ENCODE results near the gene PCP4.

Gene PCP4

GRCh38 chr21:39952265-39952664, 85.0 kb downstream of the PCP4 start:
- no peak overlapping the region for H3K27ac Mint-ChIP-seq
- H3K27me3 Mint-ChIP-seq: peaks cover 0 to 8% of the 10 kb centered on the region in 2 donors
- DNase-seq: no peak
- ATAC-seq (replicated peaks): no peak
- H3K36me3 Mint-ChIP-seq (ENCODE audit: insufficient read depth): peaks cover 2% of the 10 kb centered on the region
- no peak overlapping the region for H3K4me3 Mint-ChIP-seq
- peaks cover 6 to 15% of the 10 kb centered on the region in 2 donors for H3K9me3 Mint-ChIP-seq
- no peaks in the 10 kb centered on the region for H3K4me1 Mint-ChIP-seq (ENCODE audit: low read depth in 2 of 2)

- Mint-ChIP-seq H3K27ac (no peak overlapping the region), H3K9me3 (peaks cover 4 to 15% of the 10 kb centered on the region in 2 donors), H3K4me3 (no peak overlapping the region), H3K36me3 (ENCODE audit: insufficient read depth) (peaks cover 2% of the 10 kb centered on the region), H3K4me1 (ENCODE audit: low read depth in 2 of 2) (no peaks in the 10 kb centered on the region), H3K27me3 (peaks cover 0 to 8% of the 10 kb centered on the region in 2 donors)
- no peak for DNase-seq
- no peak for ATAC-seq (replicated peaks)
Observed at GRCh38 chr21:39954570-39954969, 87.3 kb downstream of the PCP4 start.

GRCh38 chr21:39955326-39955725, 88.1 kb downstream of the PCP4 start:
- Mint-ChIP-seq H3K4me3 (no peak overlapping the region), H3K27ac (no peak overlapping the region), H3K36me3 (ENCODE audit: insufficient read depth) (peaks cover 2% of the 10 kb centered on the region), H3K4me1 (ENCODE audit: low read depth in 2 of 2) (no peaks in the 10 kb centered on the region), H3K9me3 (peaks cover 9 to 22% of the 10 kb centered on the region in 2 donors), H3K27me3 (peaks cover 0 to 8% of the 10 kb centered on the region in 2 donors)
- DNase-seq (no peak), ATAC-seq (replicated peaks) (no peak)

- peaks cover 2% of the 10 kb centered on the region for H3K36me3 Mint-ChIP-seq (ENCODE audit: insufficient read depth)
- DNase-seq (no peak), ATAC-seq (replicated peaks) (no peak)
- no peak overlapping the region for H3K27ac Mint-ChIP-seq
- H3K9me3 Mint-ChIP-seq: peaks cover 9 to 17% of the 10 kb centered on the region in 2 donors
- peaks cover 0 to 1% of the 10 kb centered on the region in 2 donors for H3K27me3 Mint-ChIP-seq
- H3K4me1 Mint-ChIP-seq (ENCODE audit: low read depth in 2 of 2): no peaks in the 10 kb centered on the region
- no peak overlapping the region for H3K4me3 Mint-ChIP-seq
Observed at GRCh38 chr21:39956586-39956985, 89.3 kb downstream of the PCP4 start.

GRCh38 chr21:39958731-39959130, 91.5 kb downstream of the PCP4 start:
- ATAC-seq (replicated peaks): no peak
- Mint-ChIP-seq H3K36me3 (ENCODE audit: insufficient read depth) (no peaks in the 10 kb centered on the region), H3K27ac (no peak overlapping the region), H3K27me3 (no peaks in the 10 kb centered on the region), H3K9me3 (peaks cover 14 to 15% of the 10 kb centered on the region in 2 donors), H3K4me1 (ENCODE audit: low read depth in 2 of 2) (no peaks in the 10 kb centered on the region), H3K4me3 (no peak overlapping the region)
- DNase-seq: no peak

- H3K36me3 Mint-ChIP-seq (ENCODE audit: insufficient read depth): no peaks in the 10 kb centered on the region
- no peaks in the 10 kb centered on the region for H3K4me1 Mint-ChIP-seq (ENCODE audit: low read depth in 2 of 2)
- no peak for DNase-seq
- no peak overlapping the region for H3K27ac Mint-ChIP-seq
- no peak for ATAC-seq (replicated peaks)
- H3K27me3 Mint-ChIP-seq: no peaks in the 10 kb centered on the region
- peaks cover 14 to 17% of the 10 kb centered on the region in 2 donors for H3K9me3 Mint-ChIP-seq
- no peak overlapping the region for H3K4me3 Mint-ChIP-seq
Observed at GRCh38 chr21:39961251-39961650, 94.0 kb downstream of the PCP4 start.

GRCh38 chr21:39965026-39965425, 97.8 kb downstream of the PCP4 start:
- H3K9me3 Mint-ChIP-seq: peaks cover 13 to 19% of the 10 kb centered on the region in 2 donors
- DNase-seq: no peak

GRCh38 chr21:39966786-39967185, 99.5 kb downstream of the PCP4 start:
- Mint-ChIP-seq H3K27me3 (no peaks in the 10 kb centered on the region), H3K36me3 (ENCODE audit: insufficient read depth) (no peaks in the 10 kb centered on the region), H3K27ac (no peak overlapping the region), H3K9me3 (peaks cover 14 to 16% of the 10 kb centered on the region in 2 donors), H3K4me3 (no peak overlapping the region), H3K4me1 (ENCODE audit: low read depth in 2 of 2) (no peaks in the 10 kb centered on the region)
- no peak for ATAC-seq (replicated peaks)
- no peak for DNase-seq

More at GRCh38 chr21:39965026-39965425, 97.8 kb downstream of the PCP4 start:
- Mint-ChIP-seq H3K27ac (no peak overlapping the region), H3K36me3 (ENCODE audit: insufficient read depth) (no peaks in the 10 kb centered on the region), H3K4me3 (no peak overlapping the region), H3K27me3 (no peaks in the 10 kb centered on the region), H3K4me1 (ENCODE audit: low read depth in 2 of 2) (no peaks in the 10 kb centered on the region)
- no peak for ATAC-seq (replicated peaks)

- Mint-ChIP-seq H3K9me3 (peaks cover 8 to 14% of the 10 kb centered on the region in 2 donors), H3K4me1 (ENCODE audit: low read depth in 2 of 2) (no peaks in the 10 kb centered on the region), H3K4me3 (no peak overlapping the region), H3K36me3 (ENCODE audit: insufficient read depth) (no peaks in the 10 kb centered on the region), H3K27me3 (no peaks in the 10 kb centered on the region), H3K27ac (no peak overlapping the region)
- DNase-seq (no peak), ATAC-seq (replicated peaks) (no peak)
Observed at GRCh38 chr21:39968010-39968409, 100.8 kb downstream of the PCP4 start.

GRCh38 chr21:39969691-39970364, 102.6 kb downstream of the PCP4 start:
- Mint-ChIP-seq H3K36me3 (ENCODE audit: insufficient read depth) (no peaks in the 10 kb centered on the region), H3K4me1 (ENCODE audit: low read depth in 2 of 2) (no peaks in the 10 kb centered on the region), H3K9me3 (peaks cover 7% of the 10 kb centered on the region in 2 donors), H3K27ac (no peak overlapping the region), H3K4me3 (no peak overlapping the region), H3K27me3 (no peaks in the 10 kb centered on the region)
- DNase-seq: no peak
- ATAC-seq (replicated peaks): no peak

- H3K4me1 Mint-ChIP-seq (ENCODE audit: low read depth in 2 of 2): no peaks in the 10 kb centered on the region
- H3K36me3 Mint-ChIP-seq (ENCODE audit: insufficient read depth): no peaks in the 10 kb centered on the region
- ATAC-seq (replicated peaks): no peak
- DNase-seq: no peak
- peaks cover 7 to 14% of the 10 kb centered on the region in 2 donors for H3K9me3 Mint-ChIP-seq
- H3K4me3 Mint-ChIP-seq: no peak overlapping the region
- no peak overlapping the region for H3K27ac Mint-ChIP-seq
- H3K27me3 Mint-ChIP-seq: peaks cover 0 to 16% of the 10 kb centered on the region in 2 donors
Observed at GRCh38 chr21:39971956-39972355, 104.7 kb downstream of the PCP4 start.

- H3K4me1 Mint-ChIP-seq (ENCODE audit: low read depth in 2 of 2): no peaks in the 10 kb centered on the region
- H3K36me3 Mint-ChIP-seq (ENCODE audit: insufficient read depth): no peaks in the 10 kb centered on the region
- H3K27me3 Mint-ChIP-seq: peaks cover 0 to 17% of the 10 kb centered on the region in 2 donors
- no peak for DNase-seq
- no peak overlapping the region for H3K27ac Mint-ChIP-seq
- no peak overlapping the region for H3K4me3 Mint-ChIP-seq
- no peak for ATAC-seq (replicated peaks)
- H3K9me3 Mint-ChIP-seq: peaks cover 7 to 14% of the 10 kb centered on the region in 2 donors
Observed at GRCh38 chr21:39972471-39972870, 105.2 kb downstream of the PCP4 start.

GRCh38 chr21:39972976-39973770, 105.9 kb downstream of the PCP4 start:
- DNase-seq (no peak), ATAC-seq (replicated peaks) (no peak)
- no peak overlapping the region for H3K27ac Mint-ChIP-seq
- H3K4me3 Mint-ChIP-seq: no peak overlapping the region
- H3K4me1 Mint-ChIP-seq (ENCODE audit: low read depth in 2 of 2): no peaks in the 10 kb centered on the region
- H3K27me3 Mint-ChIP-seq: peaks cover 0 to 17% of the 10 kb centered on the region in 2 donors
- H3K9me3 Mint-ChIP-seq: peaks cover 6 to 20% of the 10 kb centered on the region in 2 donors
- H3K36me3 Mint-ChIP-seq (ENCODE audit: insufficient read depth): no peaks in the 10 kb centered on the region

- Mint-ChIP-seq H3K4me1 (ENCODE audit: low read depth in 2 of 2) (no peaks in the 10 kb centered on the region), H3K27ac (no peak overlapping the region), H3K36me3 (ENCODE audit: insufficient read depth) (no peaks in the 10 kb centered on the region), H3K27me3 (peaks cover 0 to 17% of the 10 kb centered on the region in 2 donors), H3K9me3 (peaks cover 5 to 17% of the 10 kb centered on the region in 2 donors), H3K4me3 (no peak overlapping the region)
- DNase-seq (no peak), ATAC-seq (replicated peaks) (no peak)
Observed at GRCh38 chr21:39976800-39977199, 109.6 kb downstream of the PCP4 start.
